ENCODE data around the gene CBR4.
"Not testable (repeated sequence)": the region's sequence is repeated elsewhere in the genome, so short reads cannot be mapped to it uniquely, and the experiment has no call there.

CBR4 gene

DNA sequence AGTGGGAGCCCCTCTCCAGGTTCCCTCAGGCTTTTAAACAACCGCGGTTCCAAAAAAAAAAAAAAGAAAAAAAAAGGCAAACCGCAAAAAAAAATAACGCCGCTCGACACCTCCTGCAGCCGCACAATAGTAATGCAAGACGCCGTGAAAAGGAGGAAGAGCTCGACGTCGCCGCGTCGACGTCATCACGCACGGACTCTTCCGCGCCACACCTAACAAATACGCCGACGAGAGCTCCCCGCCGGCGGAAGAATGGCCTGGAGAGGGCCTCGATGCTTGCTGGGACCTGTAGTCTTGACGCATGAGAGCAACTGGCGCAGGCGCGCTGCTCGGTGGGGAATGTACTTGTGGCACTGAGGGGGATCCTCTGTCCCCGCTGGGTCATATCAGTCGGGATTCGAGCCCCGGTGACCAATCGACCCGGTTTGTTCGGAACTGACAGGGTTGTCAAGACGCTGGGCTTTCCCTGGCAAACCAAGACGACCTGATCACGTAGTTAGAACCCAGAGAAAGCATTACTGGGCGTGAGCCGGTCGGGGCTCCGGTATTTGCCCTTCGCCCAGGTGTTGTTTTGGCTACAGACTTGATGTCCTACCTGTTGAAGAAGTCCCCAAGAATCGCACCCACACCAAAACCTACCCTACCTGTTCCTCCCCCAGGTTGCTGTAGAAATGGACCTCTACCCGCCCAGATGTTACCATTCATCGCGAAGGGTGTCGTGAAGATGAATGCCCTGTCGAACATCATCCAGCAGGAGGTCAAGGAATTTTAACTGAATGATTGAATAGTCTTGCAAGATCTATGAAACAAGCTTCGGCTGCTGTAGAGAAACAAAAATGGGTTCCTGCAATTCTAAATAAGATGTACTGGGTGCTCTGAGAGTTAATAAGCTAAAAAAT is at the start of gene CBR4:
Gene CBR4, minus strand, starts transcription at position 131 of the 899 bp plus-strand sequence. CDS start 166 bp downstream, outside the sequence.
- peak; percentile 88 to 89 for DNase-seq (ENCODE audit: low read depth in 2 of 2)

DNA sequence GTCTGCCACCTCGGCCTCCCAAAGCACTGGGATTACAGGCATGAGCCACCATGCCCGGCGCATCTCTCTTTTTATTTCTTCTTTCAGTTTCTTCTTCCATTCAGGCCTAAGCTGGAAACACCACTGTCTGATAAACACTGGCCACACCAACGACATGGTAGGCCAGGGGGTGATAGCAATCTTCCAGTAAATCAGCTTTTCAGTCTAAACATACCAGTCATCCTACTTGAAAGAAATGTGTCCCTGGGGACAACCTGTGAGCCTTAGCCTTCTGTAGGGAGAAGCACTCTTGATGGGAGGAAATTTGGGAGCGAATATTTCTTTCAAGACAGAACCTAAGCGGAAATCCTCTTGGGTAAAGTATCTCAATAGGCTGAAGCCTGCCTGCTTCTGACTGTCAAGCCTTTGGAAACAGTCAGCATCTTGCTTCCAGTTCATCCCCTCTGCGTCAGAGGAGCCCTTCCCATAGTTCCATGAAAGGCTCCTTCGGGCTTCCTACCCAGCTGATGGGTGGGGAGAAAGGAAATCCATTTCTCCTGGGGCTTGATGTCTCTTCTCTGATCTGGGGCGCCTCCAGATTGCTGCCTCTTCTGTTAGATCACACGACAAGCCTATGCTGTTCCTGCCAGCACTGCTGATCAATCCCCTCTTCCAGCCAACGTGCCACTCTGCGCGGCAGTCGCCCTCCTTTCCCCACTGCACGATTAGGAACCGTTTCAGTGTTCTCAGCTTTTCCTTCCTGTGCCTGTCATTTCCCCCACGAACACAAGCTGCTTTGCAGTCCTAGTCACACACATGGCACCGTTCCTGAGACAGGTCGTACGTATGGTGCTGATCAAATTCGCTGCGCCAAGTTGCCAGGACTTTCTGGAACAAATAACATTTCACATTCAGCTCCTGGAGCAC is 49.5 kb upstream of the CBR4 start:
- DNase-seq (ENCODE audit: low read depth in 2 of 2): no peak

DNA sequence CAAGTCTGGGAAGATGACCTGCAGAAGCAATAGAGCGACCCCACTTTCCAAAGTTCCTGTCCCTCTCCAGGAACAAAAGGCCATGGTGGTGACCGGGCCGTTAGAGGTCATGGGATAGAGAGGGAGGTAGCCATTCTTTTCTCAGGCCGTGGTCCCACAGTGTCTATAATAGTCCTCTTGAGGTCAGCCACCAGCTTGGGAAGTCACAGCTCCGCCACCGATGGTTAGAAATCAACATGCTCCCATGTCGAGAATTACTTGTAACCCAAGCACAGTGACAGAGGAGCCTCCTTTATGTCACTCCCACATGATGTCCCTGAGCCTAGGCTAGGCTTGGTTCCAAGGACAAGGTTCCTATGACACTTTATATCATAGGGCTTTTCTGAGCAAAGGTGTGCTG is 48.3 kb upstream of the CBR4 start:
- DNase-seq (ENCODE audit: low read depth in 2 of 2): no peak

DNA sequence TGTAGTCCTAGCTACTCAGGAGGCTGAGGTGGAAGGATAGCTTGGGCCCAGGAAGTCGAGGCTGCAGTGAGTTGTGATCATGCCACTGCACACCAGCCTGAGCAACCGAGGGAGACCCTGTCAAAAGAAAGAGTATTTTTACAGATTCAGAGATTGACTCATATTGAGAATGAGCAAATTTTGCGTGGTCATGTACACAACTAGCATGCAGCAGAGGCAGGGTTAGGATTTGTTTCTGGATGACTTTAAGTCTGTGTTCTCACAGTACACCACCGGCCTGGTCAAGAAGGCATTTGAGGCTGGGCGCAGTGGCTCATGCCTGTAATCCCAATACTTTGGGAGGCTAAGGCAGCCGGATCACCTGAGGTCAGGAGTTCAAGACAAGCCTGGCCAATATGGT is 44.8 kb upstream of the CBR4 start:
- DNase-seq (ENCODE audit: low read depth in 2 of 2): no peak

DNA sequence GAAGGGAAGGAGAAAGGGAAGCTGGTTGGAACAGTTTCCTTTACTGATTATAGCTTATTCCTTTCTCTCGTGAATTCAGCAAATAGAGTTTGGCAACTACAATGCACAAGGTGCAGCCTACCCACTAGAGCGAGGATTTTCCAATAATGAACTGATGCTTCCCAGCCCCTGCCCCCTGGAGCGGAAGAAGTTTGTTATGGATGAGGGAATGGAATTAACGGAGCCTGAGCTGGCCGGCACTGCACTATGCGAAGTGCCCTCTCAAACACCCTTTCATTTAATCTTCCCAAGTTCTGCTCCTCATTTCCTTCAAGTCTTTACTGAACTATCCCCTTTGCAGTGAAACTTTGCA is 42.5 kb upstream of the CBR4 start:
- no peak for DNase-seq (ENCODE audit: low read depth in 2 of 2)

DNA sequence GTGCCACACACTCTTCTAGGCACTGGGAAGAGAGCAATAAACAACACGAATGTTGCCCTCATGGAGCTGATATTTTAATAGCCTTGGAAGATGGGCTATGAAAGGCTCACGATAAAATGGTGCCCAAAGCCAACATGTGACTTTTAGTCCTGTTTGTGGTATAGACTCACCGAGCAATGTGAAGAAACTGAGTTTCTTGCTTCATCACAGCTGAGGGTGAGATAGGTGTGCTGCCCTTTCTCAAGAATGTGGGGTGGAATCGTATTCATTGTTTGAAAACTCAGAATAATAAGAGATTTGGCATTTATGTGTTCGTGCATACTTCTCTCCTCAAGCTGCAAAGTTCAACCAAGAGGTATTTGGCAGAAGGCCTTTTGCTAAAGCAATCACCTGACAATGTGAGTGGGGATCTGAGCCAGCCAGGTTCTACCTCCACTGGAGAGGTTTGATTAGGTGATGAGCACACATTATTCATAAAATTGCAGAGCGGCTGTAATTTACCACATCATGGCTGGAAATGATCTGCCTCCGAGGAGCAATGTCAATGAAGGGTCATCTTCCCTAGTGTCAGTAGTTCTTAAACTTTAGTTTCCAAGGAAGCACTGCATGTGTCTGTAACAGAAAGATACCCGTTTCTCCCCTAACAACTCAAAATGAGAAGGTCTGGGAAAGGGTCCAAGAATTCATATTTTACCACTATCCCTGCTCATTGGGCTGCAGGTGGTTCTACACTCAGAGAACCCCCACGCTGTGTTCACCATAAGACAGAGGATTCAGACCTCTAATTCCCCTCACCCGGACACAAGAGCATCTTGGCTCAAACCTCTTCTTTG is 41.9 kb upstream of the CBR4 start:
- no peak for DNase-seq (ENCODE audit: low read depth in 2 of 2)

DNA sequence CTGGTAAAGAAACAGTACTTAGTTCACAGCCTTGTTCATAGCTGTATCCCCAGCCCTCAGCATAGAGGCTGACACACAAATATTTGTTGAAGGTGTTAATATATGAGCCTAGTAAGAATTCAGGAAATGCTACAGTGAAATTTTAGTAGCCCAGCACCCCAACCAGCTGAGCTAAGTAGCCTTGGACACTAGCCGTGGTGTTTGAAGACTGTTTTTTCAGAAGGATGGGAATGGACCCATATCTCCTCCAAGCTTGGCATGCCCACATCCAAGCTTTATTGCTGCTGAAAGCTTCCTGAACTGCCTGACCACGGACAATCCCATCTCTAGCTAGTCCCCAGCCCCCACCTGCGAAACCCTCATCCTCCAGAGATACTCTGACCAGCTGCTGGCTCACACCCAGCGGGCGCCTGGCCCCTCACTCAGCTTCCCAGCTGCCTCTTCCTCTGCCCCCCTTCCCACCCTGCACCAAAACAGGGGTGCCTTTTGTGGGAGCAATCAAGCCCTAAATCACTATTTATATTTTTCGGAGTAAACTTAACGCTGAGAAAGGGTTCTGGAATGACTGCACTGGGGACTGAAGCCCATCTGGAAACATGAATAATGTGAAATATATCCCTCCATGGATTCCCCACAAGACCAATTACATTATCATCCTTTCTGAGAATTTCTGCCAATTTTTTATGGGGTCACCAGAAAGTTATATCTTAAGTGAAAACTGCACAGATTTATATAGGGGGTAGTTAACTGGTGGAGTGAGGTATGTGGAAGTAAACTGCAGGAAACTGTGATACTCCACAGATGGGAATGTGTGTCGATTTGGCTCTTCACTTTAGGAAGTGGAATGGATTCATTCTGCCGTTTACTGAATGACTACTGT is 41.1 kb upstream of the CBR4 start:
- no peak for DNase-seq (ENCODE audit: low read depth in 2 of 2)

DNA sequence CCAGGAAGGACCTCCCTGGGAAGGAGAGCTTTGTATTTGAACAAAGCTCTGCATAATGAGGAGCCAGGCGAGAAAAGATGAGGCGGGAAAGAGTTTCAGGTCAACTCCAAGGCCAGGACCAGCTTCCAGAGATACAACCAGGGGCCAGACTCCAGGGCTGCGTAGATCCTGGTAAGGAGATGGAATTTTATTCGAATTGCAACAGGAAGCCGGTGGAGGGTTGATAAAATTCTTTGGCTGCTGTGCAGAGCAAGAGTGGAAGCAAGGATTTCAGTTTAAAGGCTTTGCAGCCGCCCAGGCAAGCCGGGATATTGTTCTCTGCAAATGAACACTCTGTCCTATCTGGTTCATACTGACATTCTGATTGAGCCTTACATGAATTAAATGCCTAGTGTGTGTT is 40.2 kb upstream of the CBR4 start:
- DNase-seq (ENCODE audit: low read depth in 2 of 2): no peak

DNA sequence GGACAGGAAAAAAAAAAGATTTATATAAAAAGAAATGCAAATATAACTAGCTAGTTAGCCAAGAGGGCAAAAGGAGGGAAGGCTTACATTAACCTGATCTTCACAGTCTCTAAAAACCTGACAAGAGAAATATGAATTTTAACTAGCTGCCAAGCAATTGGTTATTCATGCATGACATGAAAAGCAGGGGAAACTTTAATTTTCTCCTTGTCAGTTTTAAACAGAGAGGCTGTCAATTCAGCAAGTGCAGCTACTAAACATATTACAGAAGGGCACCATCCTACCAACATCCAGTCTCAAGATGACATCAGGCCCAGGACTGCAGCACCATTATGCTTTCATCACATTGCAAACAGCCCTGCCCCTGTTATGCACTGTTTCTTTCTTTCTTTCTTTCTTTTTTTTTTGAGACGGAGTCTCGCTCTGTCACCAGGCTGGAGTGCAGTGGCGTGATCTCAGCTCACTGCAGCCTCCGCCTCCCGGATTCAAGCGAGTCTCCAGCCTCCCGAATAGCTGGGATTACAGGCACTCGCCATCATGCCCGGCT is 38.9 kb upstream of the CBR4 start:
- DNase-seq (ENCODE audit: low read depth in 2 of 2): no peak

DNA sequence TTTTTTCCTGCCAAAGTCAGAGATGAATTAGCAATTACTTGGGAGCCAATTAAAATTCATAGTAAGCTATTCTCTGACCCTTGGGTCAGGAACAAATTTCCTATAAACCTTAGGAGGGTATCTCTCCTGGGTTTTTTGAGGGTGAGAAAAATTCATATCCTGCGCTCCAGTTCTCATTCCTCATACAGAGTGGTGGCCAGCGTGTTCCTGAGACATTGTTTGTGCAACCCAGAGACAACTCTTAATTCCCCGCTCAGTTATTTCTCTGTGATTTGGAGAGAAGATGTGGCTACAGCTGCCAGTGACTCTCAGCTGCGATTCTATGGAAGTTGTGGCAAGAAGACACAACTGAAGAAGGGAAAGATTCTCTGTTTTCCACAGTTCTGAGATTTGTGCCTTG is 37.9 kb upstream of the CBR4 start:
- no peak for DNase-seq (ENCODE audit: low read depth in 2 of 2)

DNA sequence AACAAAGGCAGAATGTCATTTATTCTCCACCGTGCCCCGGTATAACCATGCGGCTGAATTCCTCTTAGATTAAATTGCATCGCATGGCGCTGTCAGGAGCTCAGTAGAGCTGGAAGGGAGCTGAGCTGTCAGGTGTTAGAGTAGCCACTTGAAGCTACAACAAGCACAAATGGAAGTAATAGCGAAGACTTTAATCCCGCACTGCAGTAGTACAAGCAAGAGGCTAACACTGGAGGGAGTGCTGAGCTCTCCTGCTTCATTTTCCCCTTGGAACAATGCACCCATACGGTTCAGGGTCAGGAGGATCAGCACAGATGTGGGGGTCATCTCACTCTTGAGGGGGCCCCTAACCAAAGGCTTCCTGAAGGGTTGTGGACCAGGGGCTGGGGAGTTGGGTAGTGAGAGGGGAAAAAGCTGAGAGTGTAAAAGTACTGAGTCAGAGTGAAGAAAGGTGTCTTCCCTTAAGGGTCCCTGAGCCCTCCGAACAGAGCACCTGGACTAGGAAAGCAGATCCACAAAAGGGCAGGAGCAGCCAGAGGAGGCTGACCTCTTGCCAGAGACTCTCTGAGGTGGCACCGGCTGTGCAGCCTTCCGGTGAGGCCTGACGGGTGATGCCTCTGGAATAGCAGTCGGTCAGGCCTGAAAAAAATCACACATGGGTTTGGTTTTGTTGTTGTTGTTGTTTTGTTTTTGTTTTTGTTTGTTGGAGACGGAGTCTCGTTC is 36.0 kb upstream of the CBR4 start:
- no peak for DNase-seq (ENCODE audit: low read depth in 2 of 2)

DNA sequence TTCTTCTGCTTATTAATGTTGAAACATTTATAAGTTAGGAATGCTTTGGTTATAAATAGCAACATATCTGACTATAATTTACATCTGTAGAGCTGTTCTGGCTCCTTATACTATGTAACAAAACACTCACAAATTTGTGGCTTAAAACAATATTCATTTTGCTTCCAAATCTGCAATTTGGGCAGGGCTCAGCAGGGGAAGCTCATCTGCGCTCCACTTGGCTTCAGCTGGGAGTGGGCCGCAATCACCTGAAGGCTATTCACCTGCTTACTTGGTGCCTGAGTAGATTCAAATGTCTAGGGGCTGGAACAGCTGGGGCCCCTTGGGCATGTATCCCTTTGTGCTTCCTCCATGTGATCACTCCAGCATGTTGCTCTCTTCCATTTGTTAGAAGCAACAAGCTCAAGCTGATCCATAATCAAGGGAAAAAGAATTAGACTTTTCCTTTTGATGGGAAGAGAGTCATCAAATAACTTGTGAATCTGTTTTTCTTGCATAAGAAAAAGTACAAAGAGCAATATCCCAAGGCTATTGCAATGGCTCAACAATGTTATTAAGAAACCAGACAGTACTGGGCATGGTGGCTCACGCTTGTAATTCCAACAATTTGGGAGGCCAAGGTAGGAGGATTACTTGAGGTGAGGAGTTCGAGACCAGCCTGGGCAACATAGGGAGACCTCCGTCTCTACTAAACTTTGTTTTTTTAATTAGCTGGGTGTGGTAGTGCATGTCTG is 34.8 kb upstream of the CBR4 start:
- no peak for DNase-seq (ENCODE audit: low read depth in 2 of 2)

DNA sequence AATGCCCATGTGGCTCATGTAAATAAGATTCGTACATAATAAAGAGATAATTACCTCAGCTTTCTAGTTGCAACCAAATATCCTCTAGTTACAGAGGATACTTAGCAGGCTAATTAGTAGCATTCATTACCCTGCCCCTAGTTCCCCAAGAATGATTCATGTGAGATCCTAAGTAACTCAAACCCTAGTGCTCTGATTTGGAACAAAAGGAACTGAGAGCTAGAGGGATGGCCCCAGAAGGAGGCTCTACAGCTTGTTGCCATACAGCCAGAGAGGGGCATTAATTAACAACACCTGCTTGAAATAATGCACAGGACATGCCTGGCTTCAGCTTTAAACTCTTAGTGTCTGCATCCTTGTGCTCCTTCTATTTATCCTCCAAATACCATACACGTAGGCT is 32.6 kb upstream of the CBR4 start:
- no peak for DNase-seq (ENCODE audit: low read depth in 2 of 2)

DNA sequence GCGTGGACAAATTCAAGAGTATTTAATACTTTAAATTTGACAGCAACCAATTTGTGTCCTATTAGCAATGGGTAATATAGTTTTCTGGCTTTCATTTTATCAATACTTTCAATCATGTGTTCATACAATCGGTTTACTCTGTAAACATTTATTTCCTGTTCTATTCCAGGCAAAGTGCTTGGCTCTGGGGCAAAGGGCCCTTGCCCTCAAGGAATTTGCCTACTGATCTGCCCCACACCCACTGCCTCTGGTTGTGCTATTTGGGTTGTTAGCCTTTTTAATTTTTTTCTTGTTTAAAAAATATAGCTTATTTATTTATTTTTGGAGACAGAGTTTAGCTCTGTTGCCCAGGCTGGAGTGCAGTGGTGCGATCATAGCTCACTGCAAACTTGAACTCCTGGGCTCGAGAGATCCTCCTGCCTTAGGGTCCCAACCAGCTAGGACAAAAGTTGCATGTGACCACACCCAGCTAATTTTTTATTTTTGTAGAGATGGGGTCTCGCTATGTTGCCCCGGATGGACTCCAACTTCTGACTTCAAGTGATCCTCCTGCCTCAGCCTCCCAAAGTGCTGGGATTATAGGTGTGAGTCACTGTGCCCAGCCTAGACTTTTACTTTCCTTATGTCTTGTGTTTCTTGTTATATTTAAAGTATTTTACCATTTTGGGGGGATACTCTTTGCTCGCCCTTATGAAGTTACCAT is 30.7 kb upstream of the CBR4 start:
- no peak for DNase-seq (ENCODE audit: low read depth in 2 of 2)

DNA sequence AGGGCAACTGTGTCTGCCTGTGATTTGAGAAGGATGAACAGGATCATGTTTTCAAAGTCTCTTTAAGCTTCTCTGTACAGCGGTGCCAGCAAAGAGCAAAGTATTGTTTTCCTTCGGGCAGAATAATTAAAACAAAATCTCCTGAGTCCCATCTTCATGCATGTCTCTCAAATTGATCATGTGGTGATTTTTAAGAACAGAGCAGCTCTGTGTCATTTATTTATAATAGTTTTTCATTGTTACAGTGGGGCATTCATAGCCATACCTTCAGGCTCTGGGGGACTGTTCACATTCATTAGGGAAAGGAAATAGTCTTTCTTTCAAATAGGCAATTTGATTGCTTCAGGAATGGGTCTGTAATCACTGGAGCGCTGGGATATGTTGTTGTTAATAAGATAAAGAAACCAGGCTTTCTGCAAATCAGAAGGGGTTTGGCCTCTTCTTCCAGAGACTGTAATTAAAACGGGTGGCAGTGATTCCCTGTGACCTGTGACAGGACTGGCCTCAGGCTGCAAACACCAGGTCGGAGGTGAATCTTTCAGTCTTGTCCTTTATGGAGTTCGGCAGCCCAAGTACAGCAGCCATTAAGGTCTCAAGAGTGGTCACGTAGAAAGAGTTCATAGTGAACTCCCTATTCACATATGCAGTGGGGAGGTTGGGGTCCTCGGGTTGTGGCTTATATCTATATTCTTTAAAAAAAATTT is 29.3 kb upstream of the CBR4 start:
- DNase-seq (ENCODE audit: low read depth in 2 of 2): no peak

DNA sequence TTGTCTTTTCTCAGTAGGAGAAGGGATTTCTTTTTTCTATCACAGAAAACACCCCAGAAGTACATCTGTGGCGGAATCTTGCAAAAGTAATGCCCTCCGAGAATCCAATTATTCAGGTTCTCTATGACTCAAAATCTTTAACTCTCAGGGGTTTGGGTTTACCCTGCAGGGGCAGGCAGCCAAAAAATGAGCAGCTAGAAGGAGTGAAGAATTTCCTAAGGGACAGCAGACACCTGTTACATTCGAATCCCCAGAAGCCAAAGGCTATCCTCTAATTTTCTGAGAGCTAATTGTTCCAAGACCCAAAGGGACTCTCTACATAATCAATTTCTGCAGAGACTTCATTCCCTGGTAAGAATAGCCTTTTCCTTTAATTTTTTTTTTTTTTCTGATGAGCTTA is 27.5 kb upstream of the CBR4 start:
- DNase-seq (ENCODE audit: low read depth in 2 of 2): no peak

DNA sequence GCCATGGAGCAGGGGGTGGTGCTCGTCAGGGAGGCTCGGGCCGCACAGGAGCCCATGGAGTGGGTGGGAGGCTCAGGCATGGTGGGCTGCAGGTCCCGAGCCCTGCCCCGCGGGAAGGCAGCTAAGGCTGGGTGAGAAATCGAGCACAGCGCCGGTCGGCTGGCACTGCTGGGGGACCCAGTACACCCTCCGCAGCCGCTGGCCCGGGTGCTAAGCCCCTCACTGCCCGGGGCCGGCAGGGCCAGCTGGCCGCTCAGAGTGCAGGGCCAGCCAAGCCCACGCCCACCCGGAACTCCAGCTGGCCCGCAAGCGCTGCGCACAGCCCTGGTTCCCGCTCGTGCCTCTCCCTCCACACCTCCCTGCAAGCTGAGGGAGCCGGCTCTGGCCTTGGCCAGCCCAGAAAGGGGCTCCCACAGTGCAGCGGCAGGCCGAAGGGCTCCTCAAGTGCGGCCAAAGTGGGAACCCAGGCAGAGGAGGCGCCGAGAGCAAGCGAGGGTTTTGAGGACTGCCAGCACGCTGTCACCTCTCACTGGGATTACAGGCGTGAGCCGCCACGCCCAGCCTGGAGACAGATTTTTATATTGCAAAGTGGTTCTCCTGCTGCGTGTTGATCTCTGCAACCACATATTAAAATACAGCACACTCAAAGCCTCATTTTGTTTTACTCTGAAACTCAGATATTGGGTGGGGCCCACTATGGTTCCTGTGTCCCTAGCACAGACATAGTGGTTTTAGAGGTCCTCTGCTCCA is 26.0 kb upstream of the CBR4 start:
- DNase-seq (ENCODE audit: low read depth in 2 of 2): not testable (repeated sequence)
